Spleen (tissue), 7 donors: ENCODE results near the gene ASB17.

ENCODE experiments used
- CTCF ChIP-seq, 11 experiments: fragments of 200-600 bp in 7 of 11; fragments of 450-650 bp in 4 of 11; sonication (generic) in 4 of 11; IDR thresholded peaks in 8 of 11; conservative IDR thresholded peaks in 3 of 11; 1 replicate in 7 of 11; 2 replicates in 4 of 11; pipeline versions ENCODE4 v1.4.0 to v1.8.0; 2016 to 2021; ENCODE audit warnings: antibody characterized with exemption in 11 of 11, inconsistent platforms in 4 of 11, mild to moderate bottlenecking in 1 of 11
- POLR2A ChIP-seq, 3 donors: fragments of 450-650 bp; IDR thresholded peaks; one replicate each; pipeline ENCODE4 v1.5.1; 2017; ENCODE audit warnings: antibody characterized with exemption in 3 of 3, mild to moderate bottlenecking in 1 of 3
- donor health status: DM: no; HTN: no; CAD: no; lungs with moderate emphysema.
- donor health status: DM: no; HTN: no; CAD: no.
- donor health status: DM: no; HTN: no; CAD: no.

- TF ChIP-seq POLR2A (IDR thresholded peaks at IDR 0.05): no peak
- TF ChIP-seq CTCF (IDR thresholded peaks at IDR 0.05 in 8 of 11, conservative IDR thresholded peaks at IDR 0.05 in 3 of 11): no peak
Measured at GRCh38 chr1:75964760-75965408, 32.7 kb upstream of the ASB17 start.
